B cell (primary cell): ENCODE results near the gene CNTNAP2. TPM values are rescaled to one million over a fixed set of nuclear protein-coding genes. Genes with fewer than 3 reads are reported as not detected.

Experiments used
- ATAC-seq: fragments of 200-7000 bp; cut with Tn5 transposase; one replicate; pipeline ENCODE4 v1.10.0; 2021; ENCODE audit warnings: low read depth, mild to moderate bottlenecking, moderate number of reproducible peaks, moderate library complexity
- CTCF ChIA-PET: fragments of 350-600 bp; sonication (Branson Sonifier 250); formaldehyde crosslinking; loops from one replicate; lab custom pipeline; 2021; ENCODE audit warnings: antibody characterized with exemption, inconsistent platforms; lab: Charles Lee
- POLR2A ChIA-PET: fragments of 350-600 bp; sonication (Branson Sonifier 250); formaldehyde crosslinking; loops from one replicate; lab custom pipeline; 2021; ENCODE audit warnings: antibody characterized with exemption; lab: Charles Lee
- DNase-seq: peaks from one replicate; pipeline ENCODE4 v3.0.0; 2013
- H2AFZ ChIP-seq: 2 replicates; pipeline ENCODE4 v1.6.1; 2012; ENCODE audit warnings: mild to moderate bottlenecking, low read depth, low read length; ENCODE audit not compliant: insufficient read depth, poor library complexity, severe bottlenecking
- H3K27ac ChIP-seq, 2 donors: 1 replicate in 1 of 2; 2 replicates in 1 of 2; pipeline ENCODE4 v1.5.1; 2012 to 2013; ENCODE audit warnings: low read length in 2 of 2, mild to moderate bottlenecking in 2 of 2, moderate library complexity in 1 of 2
- H3K27me3 ChIP-seq, 4 experiments: fragments of 200-600 bp in 1 of 4; sonication (generic) in 1 of 4; replicated peaks in 1 of 4; 1 replicate in 2 of 4; 2 replicates in 2 of 4; pipeline versions ENCODE4 v1.6.1 to v1.7.0; 2013 to 2016; ENCODE audit warnings: low read length in 3 of 4, mild to moderate bottlenecking in 2 of 4, mixed read lengths in 1 of 4, moderate library complexity in 1 of 4; ENCODE audit not compliant: insufficient read depth in 4 of 4, control insufficient read depth in 3 of 4; ENCODE audit errors: control extremely low read depth in 1 of 4
- H3K36me3 ChIP-seq, 2 experiments: replicated peaks in 1 of 2; 1 replicate in 1 of 2; 2 replicates in 1 of 2; pipeline versions ENCODE4 v1.6.1 to v1.7.1; 2013; ENCODE audit warnings: low read length in 1 of 2; ENCODE audit not compliant: insufficient read depth in 2 of 2, control insufficient read depth in 1 of 2; ENCODE audit errors: control extremely low read depth in 1 of 2, extremely low read depth in 1 of 2
- H3K4me1 ChIP-seq, 2 donors: fragments of 200-600 bp in 1 of 2; sonication (generic) in 1 of 2; 1 replicate in 1 of 2; 2 replicates in 1 of 2; pipeline versions ENCODE4 v1.5.1 to v1.6.1; 2013 to 2017; ENCODE audit warnings: low read length in 2 of 2; ENCODE audit not compliant: control insufficient read depth in 2 of 2, insufficient read depth in 2 of 2
- H3K4me2 ChIP-seq: replicated peaks from 2 replicates; pipeline ENCODE3; 2012; ENCODE audit warnings: mild to moderate bottlenecking, low read depth, low read length; ENCODE audit not compliant: poor library complexity, severe bottlenecking
- H3K4me3 ChIP-seq, 5 experiments: fragments of 200-600 bp in 1 of 5; sonication (generic) in 1 of 5; 1 replicate in 3 of 5; 2 replicates in 2 of 5; pipeline versions ENCODE4 v1.5.1 to v1.7.0; 2011 to 2016; ENCODE audit warnings: low read length in 4 of 5, mild to moderate bottlenecking in 4 of 5, low read depth in 2 of 5, control low read depth in 1 of 5, moderate library complexity in 1 of 5; ENCODE audit not compliant: insufficient read depth in 1 of 5; ENCODE audit errors: control extremely low read depth in 1 of 5, extremely low read depth in 1 of 5
- H3K79me2 ChIP-seq: fragments of 200-600 bp; sonication (generic); one replicate; pipeline ENCODE4 v1.6.0; 2016; ENCODE audit warnings: low read length; ENCODE audit not compliant: control insufficient read depth, insufficient read depth
- H3K9ac ChIP-seq: fragments of 200-600 bp; sonication (generic); 2 replicates; pipeline ENCODE4 v1.6.1; 2017; ENCODE audit warnings: mild to moderate bottlenecking, low read length, moderate library complexity
- H3K9me3 ChIP-seq, 3 donors: one replicate each; pipeline versions ENCODE4 v1.6.1 to v1.7.1; 2013; ENCODE audit warnings: low read length in 2 of 3; ENCODE audit not compliant: control insufficient read depth in 2 of 3, insufficient read depth in 1 of 3; ENCODE audit errors: control extremely low read depth in 1 of 3
- H4K20me1 ChIP-seq: 2 replicates; pipeline ENCODE4 v1.6.0; 2012; ENCODE audit warnings: mild to moderate bottlenecking, low read length; ENCODE audit not compliant: insufficient read depth, control insufficient read depth, poor library complexity, severe bottlenecking
- H3K27ac Mint-ChIP-seq: one replicate; pipeline ENCODE4 v1.8.0; 2021; ENCODE audit warnings: mixed read lengths
- H3K27me3 Mint-ChIP-seq: one replicate; pipeline ENCODE4 v1.8.0; 2021; ENCODE audit warnings: mixed read lengths
- H3K4me1 Mint-ChIP-seq: one replicate; pipeline ENCODE4 v1.8.0; 2021; ENCODE audit warnings: mixed read lengths
- H3K4me3 Mint-ChIP-seq: one replicate; pipeline ENCODE4 v1.8.0; 2021; ENCODE audit warnings: mixed read lengths
- H3K9me3 Mint-ChIP-seq: one replicate; pipeline ENCODE4 v1.8.0; 2022; ENCODE audit warnings: mixed read lengths; ENCODE audit not compliant: insufficient read depth
- EZH2 ChIP-seq: IDR thresholded peaks from 2 replicates; pipeline ENCODE4 v1.6.1; 2012; ENCODE audit warnings: borderline replicate concordance, low read depth, mild to moderate bottlenecking, moderate library complexity, low read length; ENCODE audit not compliant: insufficient read depth, poor library complexity, severe bottlenecking
- WGBS: methylation state at CpG from one replicate; pipeline ENCODE4 v1.1.5; 2013; ENCODE audit warnings: missing lambda C conversion rate; ENCODE audit not compliant: insufficient coverage; 5-methylcytosine and 5-hydroxymethylcytosine counted together
- intact Hi-C: fragments of 100-400 bp; cut with micrococcal nuclease; formaldehyde crosslinking; loops from one replicate; pipeline ENCODE4 v1.10.0; 2022
- polyA plus RNA-seq: library from polyadenylated mRNA; depleted of rRNA; stranded (reverse); fragments of >200 nt; gene quantifications from 2 replicates; pipeline ENCODE4 v1.2.3, GENCODE V29; 2012
- total RNA-seq, 2 donors: library from RNA; stranded (reverse); fragments of 120-200 nt in 1 of 2; gene quantifications; 1 replicate in 1 of 2; 2 replicates in 1 of 2; pipeline versions ENCODE4 v1.2.3 to v1.2.4, GENCODE V29; 2013 to 2022
- TF ChIP-seq, protein P1 (sequence below): fragments of 200-600 bp; IDR thresholded peaks from one replicate; pipeline ENCODE4 v1.8.0; 2022; ENCODE audit warnings: antibody characterized with exemption, mild to moderate bottlenecking

Gene CNTNAP2
- total and polyA plus RNA-seq, 2 donors (not counting 1 experiment from before 2014, with no cell fraction given) = 7.4 to 16.6 TPM

DNA sequence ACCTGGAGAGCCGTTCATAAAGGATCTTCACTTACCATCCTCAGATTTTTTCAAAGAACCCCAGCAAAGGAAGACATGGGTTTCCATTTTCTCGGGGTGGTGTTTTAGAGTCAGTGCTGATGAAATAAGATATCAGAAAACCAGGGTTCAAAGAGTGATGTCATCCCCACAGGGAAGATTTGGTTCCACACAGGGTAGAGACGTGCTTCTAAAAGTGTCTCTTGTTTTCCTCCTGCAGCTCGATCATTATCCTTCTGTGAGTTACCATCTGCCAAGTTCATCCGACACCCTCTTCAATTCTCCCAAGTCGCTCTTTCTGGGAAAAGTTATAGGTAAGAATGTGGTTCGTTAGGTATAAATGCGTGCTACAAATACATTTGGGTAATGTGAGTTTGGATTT lies 2150.2 kb downstream of the CNTNAP2 start:
- Mint-ChIP-seq H3K27me3 (peaks cover 8% of the 10 kb centered on the region), H3K4me3 (no peak overlapping the region), H3K4me1 (peaks cover 30% of the 10 kb centered on the region), H3K9me3 (no peaks in the 10 kb centered on the region), H3K27ac (no peak overlapping the region)
- Histone ChIP-seq H3K4me2 (no peak overlapping the region), H4K20me1 (no peaks in the 10 kb centered on the region), H3K9ac (no peak overlapping the region), H3K27me3 (peaks cover 0 to 5% (median 0%) of the 10 kb centered on the region in 4 experiments), H3K4me3 (no peak overlapping the region), H3K9me3 (no peaks in the 10 kb centered on the region), H3K27ac (no peak overlapping the region), H2AFZ (no peak overlapping the region), H3K4me1 (peaks cover 16 to 27% of the 10 kb centered on the region in 2 donors), H3K79me2 (no peaks in the 10 kb centered on the region), H3K36me3 (no peaks in the 10 kb centered on the region)
- ATAC-seq (no peak), DNase-seq (no peak)
- ChIA-PET CTCF (interaction anchor here (0.5 to 4.3 kb wide), 6 partner anchors 9 to 220 kb away, joined by 3 to 41 read pairs (median 4); no protein-coding TSS in a partner anchor), POLR2A (no interaction called here)
- intact Hi-C loops = loop anchor here (5.0 kb wide), 1 partner anchor 71 kb away; no protein-coding TSS in a partner anchor
- TF ChIP-seq, protein P1, sequence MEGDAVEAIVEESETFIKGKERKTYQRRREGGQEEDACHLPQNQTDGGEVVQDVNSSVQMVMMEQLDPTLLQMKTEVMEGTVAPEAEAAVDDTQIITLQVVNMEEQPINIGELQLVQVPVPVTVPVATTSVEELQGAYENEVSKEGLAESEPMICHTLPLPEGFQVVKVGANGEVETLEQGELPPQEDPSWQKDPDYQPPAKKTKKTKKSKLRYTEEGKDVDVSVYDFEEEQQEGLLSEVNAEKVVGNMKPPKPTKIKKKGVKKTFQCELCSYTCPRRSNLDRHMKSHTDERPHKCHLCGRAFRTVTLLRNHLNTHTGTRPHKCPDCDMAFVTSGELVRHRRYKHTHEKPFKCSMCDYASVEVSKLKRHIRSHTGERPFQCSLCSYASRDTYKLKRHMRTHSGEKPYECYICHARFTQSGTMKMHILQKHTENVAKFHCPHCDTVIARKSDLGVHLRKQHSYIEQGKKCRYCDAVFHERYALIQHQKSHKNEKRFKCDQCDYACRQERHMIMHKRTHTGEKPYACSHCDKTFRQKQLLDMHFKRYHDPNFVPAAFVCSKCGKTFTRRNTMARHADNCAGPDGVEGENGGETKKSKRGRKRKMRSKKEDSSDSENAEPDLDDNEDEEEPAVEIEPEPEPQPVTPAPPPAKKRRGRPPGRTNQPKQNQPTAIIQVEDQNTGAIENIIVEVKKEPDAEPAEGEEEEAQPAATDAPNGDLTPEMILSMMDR = no peak
- no peak for TF ChIP-seq EZH2
- WGBS = no CpG with 5 or more reads among the region's 8 CpGs

DNA sequence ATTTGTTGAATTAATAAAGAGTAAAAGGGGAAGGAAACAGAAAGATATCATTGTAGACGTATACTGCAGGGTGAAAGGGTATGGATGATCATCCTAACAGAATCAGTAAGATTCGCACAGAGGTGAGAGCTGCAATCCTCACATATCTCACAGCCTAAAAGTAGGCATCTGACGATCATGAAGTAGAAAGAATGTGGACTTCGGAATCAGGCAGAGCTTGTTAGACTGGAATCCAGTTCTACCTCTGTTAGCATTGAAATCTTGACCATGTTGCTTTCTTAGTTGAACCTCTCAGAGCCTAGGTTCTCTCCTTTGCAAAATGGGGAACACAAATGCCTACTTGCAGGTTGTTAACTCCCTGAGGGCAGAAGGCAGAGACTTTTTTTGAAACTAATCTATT lies 2154.0 kb downstream of the CNTNAP2 start:
- DNase-seq = no peak
- Mint-ChIP-seq H3K4me1 (peaks cover 18% of the 10 kb centered on the region), H3K4me3 (no peak overlapping the region), H3K27ac (no peak overlapping the region), H3K27me3 (no peaks in the 10 kb centered on the region), H3K9me3 (no peaks in the 10 kb centered on the region)
- TF ChIP-seq, protein P1 = no peak
- no peak for TF ChIP-seq EZH2
- H3K4me3 ChIP-seq = no peak overlapping the region
- H3K9me3 ChIP-seq = no peaks in the 10 kb centered on the region
- H4K20me1 ChIP-seq = no peaks in the 10 kb centered on the region
- CTCF ChIA-PET = interaction anchor here (1.4 to 1.6 kb wide), 2 partner anchors 12 to 210 kb away, joined by 3 to 4 read pairs; no protein-coding TSS in a partner anchor
- H2AFZ ChIP-seq = no peak overlapping the region
- H3K4me1 ChIP-seq = peaks cover 6 to 14% of the 10 kb centered on the region in 2 donors
- WGBS = 100% methylated on average over 2 of the region's 4 CpGs
- no peak overlapping the region for H3K4me2 ChIP-seq
- ATAC-seq = no peak
- H3K9ac ChIP-seq = no peak overlapping the region
- no peaks in the 10 kb centered on the region for H3K79me2 ChIP-seq
- intact Hi-C loops = no loop called here
- no peaks in the 10 kb centered on the region for H3K36me3 ChIP-seq
- no peaks in the 10 kb centered on the region for H3K27me3 ChIP-seq
- H3K27ac ChIP-seq = no peak overlapping the region
- POLR2A ChIA-PET = no interaction called here
